Ramos (cell line): ENCODE data around the gene GPR119.
"Not testable (repeated sequence)": the region's sequence is repeated elsewhere in the genome, so short reads cannot be mapped to it uniquely, and the experiment has no call there.

ENCODE experiments used
- in situ Hi-C: fragments of 300-500 bp; cut with MboI; formaldehyde crosslinking; loops from one replicate; pipeline ENCODE4 v1.14.3; 2022; ENCODE audit warnings: low sequenced_read_pairs; ENCODE audit not compliant: unreplicated experiment

Gene GPR119

DNA sequence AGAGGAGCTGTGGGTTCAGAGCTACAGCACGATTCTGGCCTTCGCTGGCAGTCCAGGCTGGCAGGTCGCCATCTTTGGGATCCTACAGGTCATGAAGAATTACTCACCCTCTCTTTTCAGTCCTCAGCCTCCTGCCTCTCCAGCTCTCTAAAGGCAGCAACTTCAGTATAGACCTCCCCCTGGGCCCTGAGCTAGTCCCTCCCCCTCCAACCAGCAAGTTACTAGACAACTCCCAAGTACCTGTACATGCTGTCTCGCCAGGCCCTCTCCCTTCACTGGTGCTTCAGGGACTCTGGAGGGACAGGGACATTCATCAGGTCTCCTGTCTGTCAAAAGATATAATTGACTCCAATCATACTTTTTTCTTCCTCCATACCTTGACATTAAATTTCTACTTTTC, at the start of gene GPR119:
Gene GPR119, minus strand, starts transcription at position 155 of the 400 bp plus-strand sequence. CDS start 227 bp downstream, outside the sequence.
- in situ Hi-C loops, result no loop called here

- in situ Hi-C loops, result not testable (repeated sequence)
Measured at GRCh38 chrX:130429236-130429635, 43.8 kb upstream of the GPR119 start.

GRCh38 chrX:130426531-130426930, 41.1 kb upstream of the GPR119 start:
- in situ Hi-C loops, result no loop called here

DNA sequence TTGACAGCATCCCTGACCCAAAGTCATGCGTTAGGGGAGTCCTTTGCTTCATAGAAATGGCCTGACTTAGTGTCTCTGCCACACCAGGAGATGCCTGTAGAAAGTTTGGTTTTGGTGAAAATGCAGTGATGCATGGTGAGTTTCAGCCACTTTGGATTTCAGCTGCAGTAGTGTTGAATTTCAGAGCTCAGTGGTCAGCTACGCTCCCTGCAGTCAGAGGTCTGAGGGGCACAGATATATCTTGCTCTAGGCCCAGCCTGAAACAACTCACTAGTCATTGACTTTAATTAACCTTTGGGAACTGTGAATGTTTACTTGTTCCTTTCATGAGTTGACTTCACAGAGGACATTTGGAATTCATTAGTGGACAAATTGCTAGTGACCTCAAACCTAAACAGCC, 33.8 kb upstream of the GPR119 start:
- in situ Hi-C loops, result no loop called here

GRCh38 chrX:130418740-130419139, 33.3 kb upstream of the GPR119 start:
- in situ Hi-C loops, result no loop called here

GRCh38 chrX:130418066-130418465, 32.6 kb upstream of the GPR119 start:
- in situ Hi-C loops, result no loop called here

DNA sequence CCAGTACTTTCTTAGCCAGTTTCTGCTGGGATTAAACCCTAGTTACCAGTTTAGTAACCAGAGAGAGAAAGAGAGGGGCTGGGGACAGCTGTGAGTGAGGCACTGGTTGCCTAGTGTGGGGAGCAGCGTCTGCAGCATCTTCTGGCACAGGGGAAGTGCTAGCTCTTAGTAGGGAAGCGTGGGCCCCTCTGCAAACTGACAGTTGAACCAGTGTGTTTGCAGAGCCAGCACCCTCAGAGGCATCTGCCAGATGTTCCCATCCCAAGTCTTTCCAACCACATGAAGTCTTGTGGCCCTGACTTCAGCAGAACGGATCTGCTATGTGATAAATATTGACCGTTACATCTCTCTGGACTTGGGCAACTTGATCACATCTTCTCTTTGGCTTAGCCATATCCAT, 31.3 kb upstream of the GPR119 start:
- in situ Hi-C loops, result no loop called here

DNA sequence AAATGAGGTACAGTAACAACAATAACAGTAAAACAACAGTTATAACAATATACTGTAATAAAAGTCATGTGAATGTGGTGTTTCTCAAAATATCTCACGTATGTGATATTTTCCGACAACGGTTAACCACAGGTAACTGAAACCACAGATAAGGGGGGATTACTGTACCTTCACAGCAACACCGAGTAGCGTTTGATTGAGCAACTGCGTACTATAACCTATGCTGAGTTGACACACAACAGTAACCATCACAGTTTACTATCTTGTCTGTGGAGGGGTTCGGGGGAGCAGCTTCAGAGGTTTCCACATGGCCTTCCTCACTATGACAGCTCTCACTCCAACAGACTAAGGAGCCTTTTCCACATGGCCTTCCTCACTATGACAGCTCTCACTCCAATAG, 29.7 kb upstream of the GPR119 start:
- in situ Hi-C loops, result no loop called here

GRCh38 chrX:130414800-130415199, 29.3 kb upstream of the GPR119 start:
- in situ Hi-C loops, result no loop called here

- in situ Hi-C loops, result no loop called here
Measured at GRCh38 chrX:130413415-130413814, 27.9 kb upstream of the GPR119 start.

DNA sequence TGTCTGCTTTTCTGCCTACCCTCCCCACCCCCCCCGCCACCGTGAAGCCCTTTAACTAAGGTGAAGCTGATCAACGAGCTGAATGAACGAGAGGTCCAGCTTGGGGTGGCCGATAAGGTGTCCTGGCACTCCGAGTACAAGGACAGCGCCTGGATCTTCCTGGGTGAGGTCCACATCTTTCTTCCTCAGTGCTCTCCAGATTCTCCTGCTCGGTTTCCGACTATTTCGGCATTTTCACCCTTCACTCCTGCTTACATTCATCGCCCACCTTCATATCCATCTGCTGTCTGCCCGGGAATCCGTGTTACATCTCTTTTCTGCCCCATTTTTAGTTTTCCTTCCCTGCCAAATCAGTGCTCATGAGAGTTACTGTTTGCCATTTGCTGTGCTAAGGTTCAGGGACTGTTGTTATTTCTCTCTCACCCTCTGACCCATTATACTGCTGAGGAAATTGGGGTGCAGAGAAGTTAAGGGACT, 16.8 kb upstream of the GPR119 start:
- in situ Hi-C loops, result no loop called here

DNA sequence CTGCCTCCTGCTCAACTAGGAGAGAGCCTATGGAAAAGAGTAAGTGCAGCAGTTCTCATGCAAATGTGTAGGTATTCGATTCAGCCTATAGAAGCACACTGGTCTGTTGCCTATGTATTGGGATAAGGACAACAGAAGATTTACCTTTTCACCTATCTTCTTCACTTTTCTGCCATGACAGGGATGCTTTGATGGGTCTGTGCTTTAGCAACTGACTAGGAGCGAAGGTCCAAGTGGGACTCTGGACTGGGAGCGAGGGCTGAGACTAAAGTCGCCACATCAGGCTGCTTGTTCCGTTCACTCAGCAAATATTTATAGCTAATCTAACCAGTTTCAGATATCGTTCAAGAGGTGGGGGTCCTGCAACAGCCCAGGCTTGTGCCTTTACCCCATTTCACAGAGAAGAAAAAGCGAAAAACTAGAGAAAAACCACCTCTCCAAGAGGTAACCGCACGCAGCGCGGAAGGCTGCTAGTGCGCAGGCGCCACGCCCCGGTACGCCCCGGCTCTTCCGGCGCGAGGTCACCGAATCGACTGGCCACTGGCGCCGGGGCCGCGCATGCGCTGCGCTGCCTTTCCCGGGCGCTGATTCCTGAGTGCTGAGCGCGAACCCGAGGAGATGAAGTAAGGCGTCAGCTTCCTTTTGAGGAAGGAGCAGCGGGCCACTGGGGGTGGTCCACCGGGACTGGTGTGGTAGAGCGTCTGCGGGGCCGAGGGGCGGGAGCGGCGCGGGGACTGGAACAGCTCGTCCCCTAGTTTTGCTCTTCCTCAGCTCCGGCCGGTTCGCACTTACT, 16.1 kb upstream of the GPR119 start, which contains the start of gene RBMX2:
Gene RBMX2, plus strand, starts transcription at position 573 of the 793 bp plus-strand sequence. Its CDS starts 46 bp downstream, at position 619.
- in situ Hi-C loops, result no loop called here

DNA sequence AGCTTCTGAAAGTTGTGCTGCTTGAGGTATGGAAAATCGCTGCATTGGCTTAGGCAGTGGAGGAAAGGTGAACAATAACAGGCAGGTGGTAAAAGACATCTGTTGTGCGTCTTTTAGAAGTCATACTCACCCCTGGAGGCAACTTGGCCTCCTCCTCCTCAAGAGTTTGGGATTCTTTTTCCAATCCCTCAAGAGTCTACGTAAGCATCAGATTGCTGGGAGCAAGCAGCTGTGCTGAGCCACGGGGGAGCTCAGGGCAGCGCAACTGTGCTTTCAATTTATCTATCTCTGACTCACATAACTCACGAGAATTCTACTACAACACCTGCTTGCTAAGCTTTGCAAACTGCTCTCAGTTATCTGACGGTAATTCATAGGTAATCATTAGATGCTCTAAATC, 9.9 kb upstream of the GPR119 start:
- in situ Hi-C loops, result no loop called here

GRCh38 chrX:130393451-130394074, 8.1 kb upstream of the GPR119 start:
- in situ Hi-C loops, result no loop called here

DNA sequence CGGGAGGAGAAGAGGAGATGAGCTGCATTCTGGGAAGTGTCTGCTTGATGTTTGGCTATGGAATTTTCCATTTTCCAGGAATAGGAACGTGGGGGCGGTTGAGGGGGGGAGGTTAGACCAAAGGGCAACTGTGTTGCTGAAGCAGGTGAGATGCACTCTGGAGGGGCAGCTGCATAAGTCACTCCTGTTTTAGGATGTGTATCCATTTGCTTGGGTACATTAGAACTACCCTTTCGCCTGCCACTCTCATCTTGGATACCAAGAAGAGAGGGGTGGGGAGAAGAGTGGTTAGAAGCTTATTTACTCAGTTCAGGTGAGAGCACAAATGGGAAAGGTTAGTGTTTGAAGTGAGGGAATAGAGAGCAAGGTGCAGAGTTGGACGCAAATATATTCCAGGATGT, 934 bp upstream of the GPR119 start:
- in situ Hi-C loops, result no loop called here

DNA sequence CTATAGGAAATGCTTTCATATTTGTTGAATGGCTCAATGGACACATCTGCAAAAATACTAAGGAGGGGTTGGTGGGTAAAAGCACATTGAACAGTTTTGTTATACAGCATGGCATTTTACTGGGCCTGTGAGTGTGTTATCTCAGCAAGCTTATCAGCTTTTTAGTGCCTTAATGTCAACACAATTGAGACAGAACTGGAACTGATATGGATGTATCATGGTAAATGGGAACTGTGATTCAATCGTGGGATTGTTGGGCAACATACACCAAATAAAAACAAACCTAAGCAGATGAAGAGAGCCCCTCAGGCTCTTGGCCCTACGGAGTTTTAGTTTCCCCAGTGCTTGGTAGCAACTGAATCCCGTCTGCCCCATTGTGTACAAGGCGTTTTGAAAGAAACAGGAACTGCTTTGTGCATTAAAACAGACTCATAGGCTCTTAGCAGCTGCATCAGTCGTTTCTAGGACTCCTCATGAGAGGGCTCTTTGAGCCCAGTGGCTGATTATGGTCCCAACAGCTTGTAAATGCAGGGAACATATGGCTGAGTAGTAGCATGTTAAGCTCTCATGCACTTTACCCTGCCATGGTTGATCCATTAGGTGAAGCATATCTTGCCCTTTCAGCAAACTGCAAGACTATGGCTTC, 7.3 kb downstream of the GPR119 start:
- in situ Hi-C loops, result no loop called here

GRCh38 chrX:130376077-130376476, 9.4 kb downstream of the GPR119 start:
- in situ Hi-C loops, result no loop called here

- in situ Hi-C loops, result not testable (repeated sequence)
Measured at GRCh38 chrX:130352050-130352449, 33.4 kb downstream of the GPR119 start.

DNA sequence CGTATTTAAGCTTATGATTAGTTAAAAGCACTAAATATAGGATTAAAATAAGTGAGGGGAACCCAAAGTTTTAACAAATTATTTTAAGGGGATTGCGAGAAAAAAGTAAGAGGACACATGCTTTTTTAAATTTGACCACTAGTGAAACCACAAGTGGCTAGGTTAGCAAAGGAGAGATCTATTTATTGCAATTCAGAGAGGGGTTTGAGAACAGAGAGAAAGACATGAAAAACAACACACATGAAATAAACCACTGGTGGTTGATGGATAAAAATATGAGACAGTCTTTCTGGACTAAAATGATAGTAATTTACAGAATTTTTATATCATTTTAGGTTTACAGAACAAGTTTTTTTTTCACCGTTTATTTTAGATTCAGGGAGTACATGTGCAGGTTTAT, 33.9 kb downstream of the GPR119 start:
- in situ Hi-C loops, result no loop called here

DNA sequence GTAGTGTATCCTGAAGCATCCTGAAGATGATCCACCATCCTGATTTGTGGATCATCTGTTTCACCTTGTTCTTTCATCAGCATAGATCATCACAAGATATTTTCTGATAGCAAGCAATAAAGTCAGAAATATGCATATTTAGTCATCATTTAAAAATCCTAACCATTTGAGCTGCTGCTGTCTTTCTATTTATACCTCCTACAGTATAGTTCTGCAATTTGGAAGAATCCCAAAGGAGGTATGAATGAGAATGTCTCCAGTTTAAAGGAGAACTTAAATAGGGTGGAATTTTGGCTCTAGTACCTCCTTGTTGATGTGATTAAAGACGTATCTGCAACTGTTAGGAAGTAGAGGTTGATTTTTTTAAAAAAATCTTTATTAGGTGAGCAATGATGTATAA, 38.2 kb downstream of the GPR119 start:
- in situ Hi-C loops, result no loop called here

DNA sequence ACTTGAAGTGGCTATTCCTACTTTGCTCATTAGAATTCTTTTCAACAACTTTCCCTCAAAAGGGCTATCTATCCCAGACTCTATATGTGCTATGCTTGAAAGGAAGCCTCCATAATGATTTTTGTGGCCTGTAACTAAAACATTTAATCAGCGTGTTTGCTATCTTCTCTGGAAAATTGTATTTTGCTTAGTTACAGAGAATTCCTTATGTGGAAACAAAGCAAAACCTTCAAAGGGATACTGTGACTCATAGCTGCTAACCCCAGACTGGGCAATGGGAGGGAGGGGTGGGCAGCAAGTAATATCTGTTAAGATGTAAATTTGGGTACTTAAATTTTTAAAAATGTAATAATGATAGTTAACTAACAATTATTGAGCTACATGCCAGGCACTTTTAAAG, 42.1 kb downstream of the GPR119 start:
- in situ Hi-C loops, result no loop called here
